ENCODE data around the gene CEMIP. TPM values are rescaled to one million over a fixed set of nuclear protein-coding genes. Genes with fewer than 3 reads are reported as not detected.

CEMIP gene
- total and polyA plus RNA-seq, 10 of the 15 experiments (the other 5 are each of a cell fraction or from before 2014, with no cell fraction given): 0.01 to 0.44 (median 0.16) TPM; not detected in 6

DNA sequence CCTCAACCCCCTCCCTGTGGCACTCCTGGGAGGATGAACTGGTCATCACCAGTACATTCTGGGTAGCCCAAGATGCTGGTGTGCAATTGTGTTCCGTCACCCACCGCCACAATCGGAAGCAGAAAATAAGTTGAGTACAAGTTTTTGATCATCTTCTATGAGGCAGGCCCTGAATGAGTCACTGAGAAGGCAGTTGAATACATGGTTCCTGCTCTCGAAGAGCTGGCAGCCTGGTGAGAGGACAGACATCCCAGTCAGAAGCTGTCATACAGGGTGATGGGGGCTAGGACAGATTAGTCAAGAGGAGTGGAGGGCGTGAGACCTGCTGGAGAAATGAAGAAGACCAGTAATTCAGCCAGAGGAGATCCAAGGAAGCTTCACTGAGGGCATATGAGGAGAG lies 6.2 kb downstream of the CEMIP start:
- RAD21 ChIA-PET (ENCODE audit: unreplicated experiment): interaction anchor here (1.0 kb wide), 1 partner anchor 218 kb away, joined by 3 read pairs; no protein-coding TSS in a partner anchor
- Histone ChIP-seq H3K27ac (ENCODE audit: control insufficient read depth, insufficient read depth) (no peak overlapping the region), H3K9me3 (replicated peaks; ENCODE audit: control insufficient read depth, insufficient read depth, low read length) (no peaks in the 10 kb centered on the region), H3K4me2 (ENCODE audit: control insufficient read depth, insufficient read depth) (no peak overlapping the region), H3K36me3 (ENCODE audit: control insufficient read depth in 2 of 2, insufficient read depth in 2 of 2, low read length in 1 of 2) (no peaks in the 10 kb centered on the region), H4K20me1 (ENCODE audit: control insufficient read depth, insufficient read depth) (no peaks in the 10 kb centered on the region), H3K79me2 (ENCODE audit: control insufficient read depth, insufficient read depth, low read length) (no peaks in the 10 kb centered on the region), H3K4me3 (no peak overlapping the region), H3K9ac (ENCODE audit: control insufficient read depth, insufficient read depth, low read length) (no peak overlapping the region), H3K4me1 (ENCODE audit: control insufficient read depth, insufficient read depth, low read length) (no peaks in the 10 kb centered on the region), H2AFZ (ENCODE audit: control insufficient read depth, low read depth, low read length) (no peak overlapping the region), H3K27me3 (replicated peaks in 1 of 2; ENCODE audit: control insufficient read depth in 2 of 2, insufficient read depth in 2 of 2, low read length in 1 of 2) (peaks cover under 1 to 5% of the 10 kb centered on the region in 2 experiments; a peak in 3 of 4 replicates)
- SMC1A ChIA-PET (ENCODE audit: uncharacterized antibody, unreplicated experiment): interaction anchor here (1.3 kb wide), 1 partner anchor 185 kb away, joined by 5 read pairs; no protein-coding TSS in a partner anchor
- CTCF ChIA-PET: interaction anchor here (0.6 to 2.1 kb wide), 7 partner anchors 9 to 329 kb away, joined by 3 to 13 read pairs (median 4); no protein-coding TSS in a partner anchor
- DNase-seq (ENCODE audit: low read depth, low spot score): no peak
- in situ Hi-C loops (cut with MboI): no loop called here
- no TSS peak for BruUV-seq (replicated peaks)
- POLR2A ChIA-PET: no interaction called here
- no peak for ATAC-seq
- intact Hi-C loops (cut with micrococcal nuclease; ENCODE audit: unreplicated experiment): no loop called here
- TF ChIP-seq CHD2 (IDR thresholded peaks at IDR 0.05; ENCODE audit: borderline replicate concordance, low read depth, low read length) (no peak), TBL1XR1 (IDR thresholded peaks at IDR 0.05; ENCODE audit: low read depth, low read length) (no peak), POLR2AphosphoS5 (IDR thresholded peaks at IDR 0.05; ENCODE audit: low read length) (no peak), JUND (IDR thresholded peaks at IDR 0.05; ENCODE audit: low read depth, low read length) (no peak), SIN3A (IDR thresholded peaks at IDR 0.05; ENCODE audit: low read depth, low read length) (no peak), ATF7 (IDR thresholded peaks at IDR 0.05; ENCODE audit: low read depth) (no peak)
- TF ChIP-seq, protein P1, sequence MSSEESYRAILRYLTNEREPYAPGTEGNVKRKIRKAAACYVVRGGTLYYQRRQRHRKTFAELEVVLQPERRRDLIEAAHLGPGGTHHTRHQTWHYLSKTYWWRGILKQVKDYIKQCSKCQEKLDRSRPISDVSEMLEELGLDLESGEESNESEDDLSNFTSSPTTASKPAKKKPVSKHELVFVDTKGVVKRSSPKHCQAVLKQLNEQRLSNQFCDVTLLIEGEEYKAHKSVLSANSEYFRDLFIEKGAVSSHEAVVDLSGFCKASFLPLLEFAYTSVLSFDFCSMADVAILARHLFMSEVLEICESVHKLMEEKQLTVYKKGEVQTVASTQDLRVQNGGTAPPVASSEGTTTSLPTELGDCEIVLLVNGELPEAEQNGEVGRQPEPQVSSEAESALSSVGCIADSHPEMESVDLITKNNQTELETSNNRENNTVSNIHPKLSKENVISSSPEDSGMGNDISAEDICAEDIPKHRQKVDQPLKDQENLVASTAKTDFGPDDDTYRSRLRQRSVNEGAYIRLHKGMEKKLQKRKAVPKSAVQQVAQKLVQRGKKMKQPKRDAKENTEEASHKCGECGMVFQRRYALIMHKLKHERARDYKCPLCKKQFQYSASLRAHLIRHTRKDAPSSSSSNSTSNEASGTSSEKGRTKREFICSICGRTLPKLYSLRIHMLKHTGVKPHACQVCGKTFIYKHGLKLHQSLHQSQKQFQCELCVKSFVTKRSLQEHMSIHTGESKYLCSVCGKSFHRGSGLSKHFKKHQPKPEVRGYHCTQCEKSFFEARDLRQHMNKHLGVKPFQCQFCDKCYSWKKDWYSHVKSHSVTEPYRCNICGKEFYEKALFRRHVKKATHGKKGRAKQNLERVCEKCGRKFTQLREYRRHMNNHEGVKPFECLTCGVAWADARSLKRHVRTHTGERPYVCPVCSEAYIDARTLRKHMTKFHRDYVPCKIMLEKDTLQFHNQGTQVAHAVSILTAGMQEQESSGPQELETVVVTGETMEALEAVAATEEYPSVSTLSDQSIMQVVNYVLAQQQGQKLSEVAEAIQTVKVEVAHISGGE (CRISPR knock-in tag; IDR thresholded peaks at IDR 0.05): no peak
- TF ChIP-seq, protein P2, sequence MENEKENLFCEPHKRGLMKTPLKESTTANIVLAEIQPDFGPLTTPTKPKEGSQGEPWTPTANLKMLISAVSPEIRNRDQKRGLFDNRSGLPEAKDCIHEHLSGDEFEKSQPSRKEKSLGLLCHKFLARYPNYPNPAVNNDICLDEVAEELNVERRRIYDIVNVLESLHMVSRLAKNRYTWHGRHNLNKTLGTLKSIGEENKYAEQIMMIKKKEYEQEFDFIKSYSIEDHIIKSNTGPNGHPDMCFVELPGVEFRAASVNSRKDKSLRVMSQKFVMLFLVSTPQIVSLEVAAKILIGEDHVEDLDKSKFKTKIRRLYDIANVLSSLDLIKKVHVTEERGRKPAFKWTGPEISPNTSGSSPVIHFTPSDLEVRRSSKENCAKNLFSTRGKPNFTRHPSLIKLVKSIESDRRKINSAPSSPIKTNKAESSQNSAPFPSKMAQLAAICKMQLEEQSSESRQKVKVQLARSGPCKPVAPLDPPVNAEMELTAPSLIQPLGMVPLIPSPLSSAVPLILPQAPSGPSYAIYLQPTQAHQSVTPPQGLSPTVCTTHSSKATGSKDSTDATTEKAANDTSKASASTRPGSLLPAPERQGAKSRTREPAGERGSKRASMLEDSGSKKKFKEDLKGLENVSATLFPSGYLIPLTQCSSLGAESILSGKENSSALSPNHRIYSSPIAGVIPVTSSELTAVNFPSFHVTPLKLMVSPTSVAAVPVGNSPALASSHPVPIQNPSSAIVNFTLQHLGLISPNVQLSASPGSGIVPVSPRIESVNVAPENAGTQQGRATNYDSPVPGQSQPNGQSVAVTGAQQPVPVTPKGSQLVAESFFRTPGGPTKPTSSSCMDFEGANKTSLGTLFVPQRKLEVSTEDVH (IDR thresholded peaks at IDR 0.05; ENCODE audit: low read depth, partially characterized antibody): no peak
- no peak for FAIRE-seq
- WGBS (ENCODE audit: insufficient coverage, insufficient replicate concordance, low lambda C conversion rate, missing lambda C conversion rate): 41% methylated on average over 5 of the region's 5 CpGs

Data from GM12878 (cell line).